Measurements from ENCODE around the gene MACIR.
A peak's percentile ranks its signal among the peaks of the same experiment; 100 is the strongest.

MACIR gene

DNA sequence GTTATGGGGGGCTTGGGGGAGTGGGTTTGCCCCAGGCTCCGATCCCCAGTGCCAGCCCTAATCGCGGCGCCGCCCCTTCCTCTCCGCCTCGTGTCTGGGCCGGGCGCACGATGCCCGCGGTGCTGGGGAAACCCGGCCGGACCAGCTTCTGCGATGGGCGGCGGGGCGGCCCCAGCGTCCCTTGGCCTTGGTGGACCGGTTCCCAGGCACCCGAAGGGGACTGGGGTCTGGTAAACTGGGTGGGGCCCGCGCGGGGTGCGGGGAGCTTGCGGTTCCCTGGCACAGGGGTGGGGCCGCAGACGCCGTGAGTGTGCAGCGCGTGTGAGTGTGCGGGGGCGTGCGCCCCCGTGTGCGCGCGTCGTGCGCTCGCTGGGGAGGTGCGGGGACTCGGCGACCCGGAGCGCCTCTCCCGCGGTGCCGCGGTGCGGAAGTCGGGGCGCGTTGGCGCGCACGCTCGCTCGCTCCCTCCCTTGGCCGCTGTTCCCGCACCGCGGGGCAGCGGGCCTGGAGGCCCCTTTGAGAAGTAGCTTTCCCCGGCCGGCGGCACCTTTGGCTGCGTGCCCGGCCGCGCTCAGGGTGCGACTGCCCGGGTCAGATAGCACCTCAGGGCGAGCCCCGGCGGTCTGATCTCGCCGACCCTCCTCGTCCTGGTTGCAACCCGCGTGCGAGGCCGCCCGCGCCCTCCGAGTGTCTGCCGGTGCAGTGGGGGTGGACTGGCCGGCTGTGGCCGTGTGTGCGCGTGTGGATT, 568 bp downstream of the MACIR start:
- peak overlapping the region; percentile 90 for H3K4me3 ChIP-seq (ENCODE audit: low read depth, low read length)
- DNase-seq (ENCODE audit: low read depth), result no peak

DNA sequence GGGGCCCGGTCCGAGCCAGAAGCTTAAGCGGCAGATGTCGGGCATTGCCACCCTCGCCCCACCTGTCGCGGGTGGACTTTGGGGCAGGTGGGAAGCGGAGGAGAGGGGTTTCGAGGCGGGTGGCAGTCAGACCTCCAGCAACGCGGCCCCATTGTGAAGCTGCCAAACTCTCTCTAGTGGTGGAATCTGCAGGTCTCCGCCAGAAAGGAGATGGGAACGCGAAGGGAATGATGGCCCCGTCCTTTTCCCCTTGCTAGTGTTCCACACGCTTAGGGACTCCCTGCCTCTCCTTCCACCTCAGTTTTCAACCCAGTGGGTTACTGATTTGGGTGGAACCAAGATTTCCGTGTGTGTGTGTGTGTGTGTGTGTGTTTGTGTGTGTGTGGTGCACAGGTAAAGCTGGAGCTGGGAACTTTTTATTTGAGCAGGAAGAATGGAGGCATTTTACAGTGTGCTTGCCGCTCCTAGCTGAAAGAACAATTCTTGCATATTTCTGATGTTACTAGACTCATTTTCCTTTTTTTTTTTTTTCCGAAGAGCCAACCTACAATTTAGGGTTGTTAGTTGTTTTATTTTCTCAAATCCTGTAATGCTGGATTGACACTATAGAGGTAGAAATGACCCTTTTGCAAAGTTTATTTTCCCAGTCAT, 1.3 kb downstream of the MACIR start:
- TF ChIP-seq, protein P1, sequence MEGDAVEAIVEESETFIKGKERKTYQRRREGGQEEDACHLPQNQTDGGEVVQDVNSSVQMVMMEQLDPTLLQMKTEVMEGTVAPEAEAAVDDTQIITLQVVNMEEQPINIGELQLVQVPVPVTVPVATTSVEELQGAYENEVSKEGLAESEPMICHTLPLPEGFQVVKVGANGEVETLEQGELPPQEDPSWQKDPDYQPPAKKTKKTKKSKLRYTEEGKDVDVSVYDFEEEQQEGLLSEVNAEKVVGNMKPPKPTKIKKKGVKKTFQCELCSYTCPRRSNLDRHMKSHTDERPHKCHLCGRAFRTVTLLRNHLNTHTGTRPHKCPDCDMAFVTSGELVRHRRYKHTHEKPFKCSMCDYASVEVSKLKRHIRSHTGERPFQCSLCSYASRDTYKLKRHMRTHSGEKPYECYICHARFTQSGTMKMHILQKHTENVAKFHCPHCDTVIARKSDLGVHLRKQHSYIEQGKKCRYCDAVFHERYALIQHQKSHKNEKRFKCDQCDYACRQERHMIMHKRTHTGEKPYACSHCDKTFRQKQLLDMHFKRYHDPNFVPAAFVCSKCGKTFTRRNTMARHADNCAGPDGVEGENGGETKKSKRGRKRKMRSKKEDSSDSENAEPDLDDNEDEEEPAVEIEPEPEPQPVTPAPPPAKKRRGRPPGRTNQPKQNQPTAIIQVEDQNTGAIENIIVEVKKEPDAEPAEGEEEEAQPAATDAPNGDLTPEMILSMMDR (IDR thresholded peaks at IDR 0.05; ENCODE audit: control insufficient read depth, extremely low read depth, insufficient read depth), result no peak
- H3K4me3 ChIP-seq (ENCODE audit: low read depth, low read length), result peak overlapping the region; percentile 90
- DNase-seq (ENCODE audit: low read depth), result no peak

More for the DNA sequence above, 568 bp downstream of the MACIR start:
- TF ChIP-seq, protein P1 (IDR thresholded peaks at IDR 0.05; ENCODE audit: control insufficient read depth, extremely low read depth, insufficient read depth), result no peak; the same call in 1 of the 2 replicates

DNA sequence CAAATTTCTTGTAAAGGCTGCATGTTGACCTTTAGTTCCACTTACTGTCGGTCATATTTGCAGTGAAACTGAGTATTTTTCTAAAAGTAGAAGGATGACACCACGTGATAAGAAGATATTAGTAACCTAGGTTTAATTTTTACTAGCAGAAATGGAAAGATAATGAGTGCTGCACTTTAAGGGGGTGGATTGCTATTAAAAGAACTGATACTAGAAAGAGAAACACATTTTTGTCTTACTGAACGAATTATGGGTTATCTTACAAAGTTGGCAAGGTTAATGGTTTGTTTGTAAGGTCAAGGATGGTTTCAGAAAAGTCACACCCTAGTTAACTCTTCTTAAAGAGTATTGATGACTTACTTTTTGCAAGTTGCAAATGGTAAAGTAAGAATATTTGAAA, 2.4 kb downstream of the MACIR start:
- DNase-seq (ENCODE audit: low read depth), result no peak
- TF ChIP-seq, protein P1 (IDR thresholded peaks at IDR 0.05; ENCODE audit: control insufficient read depth, extremely low read depth, insufficient read depth), result no peak
- H3K4me3 ChIP-seq (ENCODE audit: low read depth, low read length), result peak overlapping the region; percentile 90

DNA sequence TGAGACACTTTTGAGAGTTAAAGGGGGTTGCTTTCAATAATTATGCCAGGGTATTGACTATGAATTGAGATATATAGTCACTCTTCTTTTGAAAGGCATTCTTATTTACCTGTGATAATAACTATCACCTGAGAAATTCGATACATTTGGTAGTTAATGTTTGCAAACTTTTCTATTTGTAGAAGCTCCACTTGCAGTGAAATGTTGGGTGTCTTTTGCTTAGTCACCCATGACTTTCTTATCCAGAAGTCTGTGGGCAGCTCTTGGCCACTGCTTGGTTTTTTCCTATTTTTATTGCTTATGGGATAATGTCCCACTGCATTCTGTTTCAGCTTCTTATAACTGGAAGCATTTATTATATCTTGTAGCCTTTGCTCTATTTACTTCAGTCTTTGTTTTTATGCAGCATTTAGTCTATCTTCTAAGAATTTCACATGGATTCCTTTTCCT, 3.9 kb downstream of the MACIR start:
- TF ChIP-seq, protein P1 (IDR thresholded peaks at IDR 0.05; ENCODE audit: control insufficient read depth, extremely low read depth, insufficient read depth), result no peak
- 0 out of 2 replicates have a peak overlapping the region, but pooled peaks have one; percentile 5 for H3K4me3 ChIP-seq (ENCODE audit: low read depth, low read length)
- no peak for DNase-seq (ENCODE audit: low read depth)

DNA sequence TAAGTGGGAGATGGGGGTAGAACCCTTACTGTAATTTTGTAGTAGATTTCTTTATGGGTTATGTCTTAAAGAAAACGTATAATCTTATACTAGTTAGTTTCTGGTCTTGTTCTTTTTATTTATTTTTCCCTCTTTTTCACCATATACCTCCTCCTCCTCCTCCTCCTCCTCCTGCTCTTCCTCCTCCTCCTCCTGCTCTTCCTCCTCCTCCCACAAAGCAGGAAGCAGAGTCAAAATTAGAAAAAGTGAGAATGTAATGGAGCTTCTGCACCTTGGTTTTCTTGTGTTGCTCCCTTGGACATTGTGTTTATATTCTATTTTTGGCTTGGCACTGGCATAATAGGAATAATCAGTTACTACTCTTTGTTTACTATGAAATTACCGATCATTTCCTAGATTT, 4.5 kb downstream of the MACIR start:
- DNase-seq (ENCODE audit: low read depth), result no peak
- TF ChIP-seq, protein P1 (IDR thresholded peaks at IDR 0.05; ENCODE audit: control insufficient read depth, extremely low read depth, insufficient read depth), result no peak
- peak overlapping the region; percentile 32 for H3K4me3 ChIP-seq (ENCODE audit: low read depth, low read length)

DNA sequence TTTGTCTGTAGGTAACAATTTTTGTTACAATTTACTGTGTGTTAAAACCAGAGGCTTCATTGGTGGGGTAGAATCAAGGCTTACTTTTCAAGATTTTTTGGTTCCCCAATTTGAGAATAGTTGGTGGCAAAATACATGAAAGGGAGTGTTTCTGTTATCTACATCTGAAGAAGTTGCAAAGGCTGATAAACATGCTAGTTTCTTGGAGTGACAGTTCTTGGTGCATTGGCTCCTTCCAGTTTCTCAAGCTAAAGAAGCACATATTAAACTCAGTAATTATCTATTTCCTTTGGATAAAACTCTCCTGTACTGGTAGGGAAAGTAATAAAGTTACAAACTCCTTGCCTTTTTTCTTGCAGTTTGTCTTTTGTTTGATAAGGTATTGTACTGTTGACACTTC, 5.9 kb downstream of the MACIR start:
- DNase-seq (ENCODE audit: low read depth), result no peak
- H3K4me3 ChIP-seq (ENCODE audit: low read depth, low read length), result no peak overlapping the region
- TF ChIP-seq, protein P1 (IDR thresholded peaks at IDR 0.05; ENCODE audit: control insufficient read depth, extremely low read depth, insufficient read depth), result no peak
